GM12864 (cell line): ENCODE measurements around the gene ULK1.

Experiments used
- DNase-seq: peaks from one replicate; pipeline ENCODE4 v3.0.0-alpha.2; 2011; ENCODE audit warnings: low read depth
- H3K4me3 ChIP-seq: 2 replicates; pipeline ENCODE4 v1.5.1; 2011; ENCODE audit warnings: mild to moderate bottlenecking, low read depth, low read length, control low read depth
- TF ChIP-seq, protein P1 (sequence below): IDR thresholded peaks from 2 replicates; pipeline ENCODE4 v1.5.1; 2011; ENCODE audit warnings: low read depth, mild to moderate bottlenecking, moderate library complexity, low read length, control low read depth, inconsistent platforms; ENCODE audit errors: missing control alignments

The ULK1 gene

DNA sequence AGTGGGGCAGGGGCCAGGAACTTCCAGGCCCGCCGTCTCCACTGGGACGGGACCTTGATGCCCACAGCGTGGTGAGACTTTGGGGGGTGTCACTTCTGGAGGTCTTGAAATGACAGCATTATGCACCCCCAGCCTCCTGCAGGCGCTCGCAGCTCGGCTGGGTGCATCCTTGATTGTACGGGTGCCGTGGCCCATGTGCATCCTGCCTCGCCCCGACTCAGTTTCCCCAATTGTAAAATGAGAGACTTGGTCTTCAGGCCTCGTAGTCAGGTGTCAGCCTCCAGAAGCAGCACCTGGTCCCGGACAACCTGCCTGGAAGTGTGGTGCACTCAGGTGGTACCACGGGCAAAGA, 25.7 kb downstream of the ULK1 start:
- no peak for DNase-seq
- TF ChIP-seq, protein P1, sequence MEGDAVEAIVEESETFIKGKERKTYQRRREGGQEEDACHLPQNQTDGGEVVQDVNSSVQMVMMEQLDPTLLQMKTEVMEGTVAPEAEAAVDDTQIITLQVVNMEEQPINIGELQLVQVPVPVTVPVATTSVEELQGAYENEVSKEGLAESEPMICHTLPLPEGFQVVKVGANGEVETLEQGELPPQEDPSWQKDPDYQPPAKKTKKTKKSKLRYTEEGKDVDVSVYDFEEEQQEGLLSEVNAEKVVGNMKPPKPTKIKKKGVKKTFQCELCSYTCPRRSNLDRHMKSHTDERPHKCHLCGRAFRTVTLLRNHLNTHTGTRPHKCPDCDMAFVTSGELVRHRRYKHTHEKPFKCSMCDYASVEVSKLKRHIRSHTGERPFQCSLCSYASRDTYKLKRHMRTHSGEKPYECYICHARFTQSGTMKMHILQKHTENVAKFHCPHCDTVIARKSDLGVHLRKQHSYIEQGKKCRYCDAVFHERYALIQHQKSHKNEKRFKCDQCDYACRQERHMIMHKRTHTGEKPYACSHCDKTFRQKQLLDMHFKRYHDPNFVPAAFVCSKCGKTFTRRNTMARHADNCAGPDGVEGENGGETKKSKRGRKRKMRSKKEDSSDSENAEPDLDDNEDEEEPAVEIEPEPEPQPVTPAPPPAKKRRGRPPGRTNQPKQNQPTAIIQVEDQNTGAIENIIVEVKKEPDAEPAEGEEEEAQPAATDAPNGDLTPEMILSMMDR = no peak
- no peak overlapping the region for H3K4me3 ChIP-seq

DNA sequence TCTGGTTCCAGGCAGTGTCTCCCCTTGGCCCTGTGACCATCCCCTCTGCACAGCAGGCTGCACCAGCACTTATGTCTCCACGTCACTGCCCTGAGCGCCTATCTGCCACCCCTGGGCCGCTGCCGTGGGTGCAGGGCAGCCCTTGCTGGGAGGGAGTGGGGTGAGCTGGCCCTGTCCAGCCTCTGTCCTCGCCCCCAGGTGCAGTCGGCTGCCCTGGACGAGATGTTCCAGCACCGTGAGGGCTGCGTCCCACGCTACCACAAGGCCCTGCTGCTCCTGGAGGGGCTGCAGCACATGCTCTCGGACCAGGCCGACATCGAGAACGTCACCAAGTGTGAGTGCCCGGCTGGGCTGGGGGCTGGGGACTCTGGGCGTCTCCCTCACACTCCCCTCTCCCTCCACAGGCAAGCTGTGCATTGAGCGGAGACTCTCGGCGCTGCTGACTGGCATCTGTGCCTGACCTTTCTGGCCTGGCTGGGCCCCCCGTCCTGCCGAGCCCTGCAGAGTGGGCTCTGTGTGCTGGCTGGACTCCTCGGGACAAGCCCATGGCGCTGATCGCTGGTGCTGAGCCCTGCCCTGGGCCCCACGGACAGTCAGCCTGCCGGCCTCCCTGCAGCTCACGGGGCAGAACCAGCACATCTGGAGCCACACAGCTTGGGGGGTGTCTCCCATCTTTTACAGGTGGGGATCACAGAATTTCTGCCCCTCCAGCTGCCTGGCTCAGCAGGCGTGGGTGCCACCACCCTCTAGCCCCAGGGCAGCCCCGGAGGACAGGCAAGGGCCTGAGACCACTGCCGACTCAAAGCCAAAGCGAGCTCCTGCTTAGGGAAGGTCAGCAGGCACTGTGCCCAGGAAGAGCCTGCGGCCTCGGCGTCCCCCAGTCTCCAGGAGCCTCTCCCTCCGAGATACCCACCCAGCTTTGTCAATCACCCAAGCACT, 26.7 kb downstream of the ULK1 start:
- TF ChIP-seq, protein P1 = no peak
- H3K4me3 ChIP-seq = no peak overlapping the region
- DNase-seq = no peak

DNA sequence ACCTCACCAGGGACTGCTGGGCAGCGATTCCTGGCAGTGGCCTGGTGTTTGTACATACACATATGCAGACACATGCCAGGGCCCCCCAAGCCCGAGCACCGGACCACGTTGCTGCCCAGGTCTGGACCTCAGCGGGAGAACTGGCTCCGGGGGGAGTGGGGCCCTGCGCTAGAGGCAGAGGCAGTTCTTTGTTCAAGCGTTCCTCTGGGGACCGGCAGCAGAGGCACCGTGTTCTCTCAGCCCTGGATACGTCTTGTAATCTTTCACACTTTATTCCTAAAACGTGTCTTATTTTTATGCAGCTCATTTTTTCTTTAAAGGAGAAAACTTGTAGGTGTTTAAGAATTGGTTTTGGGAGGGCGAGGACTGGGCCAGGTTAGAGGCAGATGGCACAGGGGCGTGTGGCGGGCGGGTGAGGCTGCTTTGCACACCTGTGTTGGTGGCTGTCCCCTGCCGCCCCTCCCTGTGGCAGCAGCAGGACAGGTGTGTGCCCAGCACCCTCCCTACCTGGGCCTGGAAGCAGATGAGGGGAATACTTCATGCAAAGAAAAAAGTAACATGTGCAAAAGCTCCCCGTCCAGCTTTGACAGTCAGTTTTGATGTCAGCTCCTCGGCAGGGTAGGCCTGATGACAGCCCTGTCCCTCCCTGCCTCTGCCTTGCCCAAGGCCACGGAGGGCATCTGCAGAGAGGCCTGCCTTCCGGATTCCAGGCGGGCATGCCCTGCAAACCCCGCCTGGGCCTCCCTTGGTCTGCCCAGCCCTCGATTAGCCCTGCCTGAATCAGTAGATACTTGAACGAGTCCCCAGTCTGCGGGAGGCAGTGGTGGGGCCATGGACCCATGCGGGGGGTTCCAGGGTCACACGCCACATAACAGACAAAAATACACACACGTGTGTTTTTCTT, 27.7 kb downstream of the ULK1 start:
- DNase-seq = no peak
- H3K4me3 ChIP-seq = no peak overlapping the region
- TF ChIP-seq, protein P1 = no peak

DNA sequence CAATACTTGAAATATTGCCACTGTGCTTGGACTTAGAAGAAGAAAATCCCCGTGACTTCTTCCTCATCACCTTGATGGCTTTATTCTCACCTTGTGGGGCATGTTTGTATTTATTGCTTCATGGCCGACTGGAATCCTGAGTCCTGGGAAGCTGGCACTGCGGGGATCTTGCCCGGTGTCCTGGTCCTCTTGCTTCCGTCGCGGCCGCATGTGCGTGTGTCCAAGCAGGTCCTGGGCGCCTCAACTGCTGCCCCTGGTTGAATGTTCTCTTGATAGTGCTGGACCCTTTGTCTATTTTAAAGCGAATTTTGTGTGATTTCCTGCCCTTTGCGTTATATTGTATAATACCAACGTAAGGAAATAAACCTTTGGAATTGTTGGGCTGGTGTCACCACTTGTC, 28.4 kb downstream of the ULK1 start:
- TF ChIP-seq, protein P1 = no peak
- DNase-seq = no peak
- no peak overlapping the region for H3K4me3 ChIP-seq

DNA sequence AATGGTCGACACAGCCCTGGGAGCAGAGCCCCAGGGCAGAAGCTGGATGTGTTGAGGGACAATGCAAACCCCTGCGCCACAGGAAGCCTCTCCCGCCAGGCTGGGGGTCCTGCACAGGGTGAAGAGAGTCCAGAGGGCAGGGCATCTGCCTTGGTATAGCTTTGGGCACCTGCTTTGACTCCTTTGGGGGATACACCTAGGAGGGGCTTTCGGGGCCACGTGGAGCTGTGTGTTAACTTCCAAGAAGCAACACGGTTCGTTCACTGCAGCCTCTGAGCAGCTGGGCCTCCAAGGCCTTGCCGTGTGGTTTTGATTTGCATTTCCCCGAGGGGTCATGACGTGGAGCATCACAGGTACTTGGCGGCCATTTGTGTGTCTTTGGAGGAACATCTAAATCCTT, 28.8 kb downstream of the ULK1 start:
- peak; percentile 72 for DNase-seq
- TF ChIP-seq, protein P1 = no peak
- no peak overlapping the region; the same call in 1 of the 2 replicates for H3K4me3 ChIP-seq

DNA sequence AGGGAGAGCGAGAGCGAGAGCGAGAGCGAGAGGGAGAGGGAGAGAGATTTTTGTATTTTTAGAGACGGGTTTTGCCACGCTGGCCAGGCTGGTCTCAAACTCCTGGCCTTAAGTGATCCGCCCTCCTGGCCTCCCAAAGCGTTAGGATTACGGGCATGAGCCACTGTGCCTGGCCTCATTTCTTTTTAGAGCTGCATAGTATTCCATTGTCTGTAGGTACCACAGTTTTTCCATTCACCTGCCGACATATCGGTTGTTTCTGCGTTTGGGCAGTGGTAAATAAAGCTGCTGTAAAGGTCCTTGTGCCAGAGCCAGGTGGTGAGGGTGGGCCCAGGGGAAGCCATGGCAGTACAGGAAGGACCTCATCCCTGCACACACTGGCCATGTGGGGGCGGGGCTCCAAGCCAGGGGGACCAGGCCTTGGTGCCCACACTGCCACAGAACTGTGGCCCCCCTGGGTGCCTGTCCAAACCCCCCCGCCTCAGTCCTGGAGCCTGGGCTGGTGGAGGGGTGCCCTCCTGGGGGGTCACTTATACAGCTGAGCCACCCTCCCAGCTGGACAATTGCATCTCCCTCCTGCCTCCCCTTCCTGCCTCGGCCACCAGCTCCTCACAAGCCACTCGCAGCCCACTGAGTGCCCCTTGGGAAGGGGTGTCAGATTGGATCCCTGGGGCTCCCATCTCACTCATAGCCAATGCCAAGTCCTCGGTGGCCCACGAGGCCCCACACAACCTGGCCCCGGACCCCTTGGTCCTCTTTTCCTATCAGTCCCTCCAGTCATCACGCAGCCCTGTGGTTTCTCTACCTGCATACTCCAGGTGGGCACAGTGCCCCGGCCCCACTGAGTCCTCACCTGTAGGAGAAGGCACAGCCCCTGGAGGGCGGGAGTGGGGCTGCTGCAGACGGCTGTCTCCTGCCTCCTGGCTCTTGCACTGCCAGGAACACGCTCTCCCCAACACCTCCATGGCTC, 33.0 kb downstream of the ULK1 start:
- DNase-seq = no peak
- no peak overlapping the region for H3K4me3 ChIP-seq
- TF ChIP-seq, protein P1 = no peak
